K562 (cell line): Measurements from ENCODE around the gene ARMCX2. TPM values are rescaled to one million over a fixed set of nuclear protein-coding genes. Genes with fewer than 3 reads are reported as not detected.
A peak's percentile ranks its signal among the peaks of the same experiment; 100 is the strongest.

Experiments used
- CBFA2T3 ChIP-seq: fragments of 450-650 bp; IDR thresholded peaks from 2 replicates; pipeline ENCODE4 v1.6.1; 2017
- CCAR2 ChIP-seq: fragments of 200-400 bp; formaldehyde crosslinking; IDR thresholded peaks from 2 replicates; pipeline ENCODE4 v1.6.1; 2017; ENCODE audit warnings: mild to moderate bottlenecking, low read depth, low read length
- FIP1L1 ChIP-seq: fragments of 200-400 bp; formaldehyde crosslinking; IDR thresholded peaks from 2 replicates; pipeline ENCODE4 v1.6.1; 2018; ENCODE audit warnings: mild to moderate bottlenecking, low read depth, low read length; ENCODE audit not compliant: poor library complexity, severe bottlenecking
- HNRNPUL1 ChIP-seq: fragments of 200-400 bp; formaldehyde crosslinking; IDR thresholded peaks from 2 replicates; pipeline ENCODE4 v1.6.1; 2017; ENCODE audit warnings: low read length
- JUN ChIP-seq, 2 experiments: sonication (generic) in 1 of 2; formaldehyde crosslinking in 1 of 2; IDR thresholded peaks; 2 replicates each; pipeline versions ENCODE4 v1.6.1 to v1.8.0; 2012 to 2022; ENCODE audit warnings: borderline replicate concordance in 2 of 2, mild to moderate bottlenecking in 2 of 2, improper control_type of control experiment in 1 of 2, low read depth in 1 of 2, low read length in 1 of 2, missing genetic modification reagents in 1 of 2
- MED1 ChIP-seq: sonication (generic); formaldehyde crosslinking; IDR thresholded peaks from 2 replicates; pipeline ENCODE4 v1.8.1; 2023; ENCODE audit warnings: missing genetic modification reagents, borderline replicate concordance
- TBL1XR1 ChIP-seq, 2 experiments: IDR thresholded peaks; 2 replicates each; pipeline ENCODE4 v1.6.1; 2012; ENCODE audit warnings: improper control_type of control experiment in 2 of 2, low read length in 2 of 2, mild to moderate bottlenecking in 1 of 2
- TOE1 ChIP-seq, 2 experiments: fragments of 450-650 bp in 1 of 2; sonication (generic) in 1 of 2; formaldehyde crosslinking in 1 of 2; IDR thresholded peaks; 2 replicates each; pipeline versions ENCODE4 v1.7.1 to v1.8.0; 2016 to 2022; ENCODE audit warnings: borderline replicate concordance in 2 of 2, mild to moderate bottlenecking in 2 of 2, antibody characterized with exemption in 1 of 2, inconsistent platforms in 1 of 2, low read depth in 1 of 2, missing genetic modification reagents in 1 of 2, moderate library complexity in 1 of 2
- USF1 ChIP-seq: sonication (generic); formaldehyde crosslinking; IDR thresholded peaks from 2 replicates; pipeline ENCODE4 v1.9.0; 2022; ENCODE audit warnings: mild to moderate bottlenecking, missing genetic modification reagents
- ZFP1 ChIP-seq: fragments of 450-650 bp; formaldehyde crosslinking; IDR thresholded peaks from 2 replicates; pipeline ENCODE4 v1.4.0; 2020; ENCODE audit warnings: mild to moderate bottlenecking, mixed read lengths
- ZNF277 ChIP-seq: fragments of 250-450 bp; sonication (Bioruptor Pico); IDR thresholded peaks from 2 replicates; pipeline ENCODE4 v1.8.0; 2022; ENCODE audit warnings: inconsistent platforms, mild to moderate bottlenecking, moderate library complexity, borderline replicate concordance
- ZNF507 ChIP-seq: conservative IDR thresholded peaks from 2 replicates; pipeline ENCODE4 v1.6.1; 2017; ENCODE audit warnings: missing genetic modification characterization, missing compliant biosample characterization
- polyA plus RNA-seq, 8 experiments: library from polyadenylated mRNA; depleted of rRNA in 4 of 8; stranded (reverse) in 5 of 8; unstranded in 3 of 8; fragments of >200 nt; fragmentation: Nextera tagmentation in 2 of 8; fragmentation: Illumina TruSeq in 1 of 8; extraction: Ambion mirVana in 2 of 8; extraction: Trizol in 1 of 8; gene quantifications; 2 replicates each; pipeline versions ENCODE4 v1.2.1 to v1.2.3, GENCODE V29; 2011 to 2014; ENCODE audit warnings: inconsistent platforms in 1 of 8, missing spikeins in 1 of 8
- total RNA-seq, 7 experiments: library from RNA; depleted of rRNA in 6 of 7; stranded (reverse); fragments of >200 nt in 6 of 7; fragmentation: Illumina TruSeq in 2 of 7; extraction: Trizol in 2 of 7; gene quantifications; 2 replicates each; pipeline versions ENCODE4 v1.2.1 to v1.2.3, GENCODE V29; 2011 to 2021; ENCODE audit warnings: low replicate concordance in 1 of 7
- TF ChIP-seq, protein P1 (sequence below): fragments of 250-450 bp; sonication (Bioruptor Pico); IDR thresholded peaks from 2 replicates; pipeline ENCODE4 v1.6.1; 2021; ENCODE audit warnings: mild to moderate bottlenecking

Gene ARMCX2
- total and polyA plus RNA-seq, 9 of the 15 experiments (the other 6 are each of a cell fraction or from before 2014, with no cell fraction given), result 0.03 to 0.16 TPM; not detected in 7

DNA sequence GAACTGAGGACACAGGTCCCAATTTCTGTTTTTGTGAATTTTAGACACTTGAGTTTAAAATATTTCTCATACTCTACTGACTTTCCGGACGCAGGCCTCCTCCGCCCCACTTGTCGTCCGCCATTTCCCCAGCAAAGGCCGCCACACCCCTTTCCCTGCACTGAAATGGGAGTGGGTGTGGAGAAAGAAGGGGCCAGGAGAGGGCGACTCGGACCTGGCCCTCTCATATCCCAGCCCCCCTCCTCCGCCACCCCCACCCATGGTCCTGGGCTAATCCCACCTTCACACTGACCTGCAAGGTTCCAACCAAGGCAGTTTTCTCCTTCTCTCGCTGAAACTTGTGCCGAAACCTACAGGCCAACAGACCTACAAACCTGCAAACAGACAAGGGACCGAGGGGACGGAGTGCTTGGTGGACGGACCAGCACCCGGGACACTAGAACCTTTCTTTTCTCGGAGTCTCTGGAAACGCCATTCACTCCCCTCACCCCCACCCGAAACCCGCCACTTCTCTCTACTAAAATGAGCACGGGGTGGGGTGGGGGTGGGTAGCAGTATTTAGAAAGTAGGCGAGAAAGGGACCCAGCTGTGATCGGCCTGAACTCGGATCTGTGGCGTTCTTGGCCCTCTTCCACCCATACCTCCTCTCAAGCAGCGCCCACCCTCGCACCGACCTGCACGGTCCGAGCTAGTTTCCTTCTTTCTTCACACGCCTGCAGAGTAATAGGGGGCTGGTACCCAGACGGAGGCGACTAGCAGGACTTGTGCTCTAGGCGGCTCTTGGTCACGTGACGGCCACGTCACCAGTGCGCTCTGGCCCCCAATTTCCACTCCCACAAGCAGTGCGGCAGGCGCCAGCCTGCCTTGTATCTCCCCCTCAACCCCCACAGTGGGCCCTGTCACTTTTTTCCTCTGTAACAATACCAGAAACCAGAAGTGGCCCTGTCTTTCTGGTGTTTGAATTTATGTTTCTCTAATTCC, 42.1 kb downstream of the ARMCX2 start, which contains the start of gene ARMCX6 (continued):
- TF ChIP-seq TOE1 (IDR thresholded peaks at IDR 0.05; ENCODE audit: borderline replicate concordance) (peak; percentile 97), TOE1 (CRISPR knock-in tag; IDR thresholded peaks at IDR 0.05; ENCODE audit: borderline replicate concordance, low read depth) (no peak), HNRNPUL1 (no peak), MED1 (CRISPR knock-in tag) (no peak), ZFP1 (CRISPR knock-in tag) (no peak), CCAR2 (no peak), FIP1L1 (no peak), ZNF277 (CRISPR knock-in tag) (no peak), ZNF507 (tag) (no peak), CBFA2T3 (no peak), TBL1XR1 (IDR thresholded peaks at IDR 0.05; ENCODE audit: low read length in 2 of 2) (no peak), USF1 (peak; percentile 91), JUN (IDR thresholded peaks at IDR 0.05; ENCODE audit: borderline replicate concordance, low read depth, low read length) (no peak), JUN (CRISPR knock-in tag; IDR thresholded peaks at IDR 0.05; ENCODE audit: borderline replicate concordance) (no peak)
- TF ChIP-seq, protein P1, sequence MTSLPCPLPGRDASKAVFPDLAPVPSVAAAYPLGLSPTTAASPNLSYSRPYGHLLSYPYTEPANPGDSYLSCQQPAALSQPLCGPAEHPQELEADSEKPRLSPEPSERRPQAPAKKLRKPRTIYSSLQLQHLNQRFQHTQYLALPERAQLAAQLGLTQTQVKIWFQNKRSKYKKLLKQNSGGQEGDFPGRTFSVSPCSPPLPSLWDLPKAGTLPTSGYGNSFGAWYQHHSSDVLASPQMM (CRISPR knock-in tag), result no peak
